ENCODE data around the gene KRTAP15-1. TPM values are rescaled to one million over a fixed set of nuclear protein-coding genes. Genes with fewer than 3 reads are reported as not detected.

The KRTAP15-1 gene
- total RNA-seq, 2 experiments from 2014 or later = not detected

- Mint-ChIP-seq H3K9me3 (peaks cover 4% of the 10 kb centered on the region), H3K27me3 (no peaks in the 10 kb centered on the region), H3K4me1 (ENCODE audit: low read depth) (no peaks in the 10 kb centered on the region), H3K27ac (no peak overlapping the region), H3K4me3 (no peak overlapping the region), H3K36me3 (ENCODE audit: low read depth) (no peaks in the 10 kb centered on the region)
- DNase-seq = no peak
- ChIA-PET POLR2A (no interaction called here), CTCF (no interaction called here)
- ATAC-seq = no peak
- no peak for TF ChIP-seq CTCF (IDR thresholded peaks at IDR 0.05)
- intact Hi-C loops (cut with micrococcal nuclease) = no loop called here
These were observed 46.1 kb downstream of the KRTAP15-1 start for GRCh38 chr21:30486180-30486579.

- intact Hi-C loops (cut with micrococcal nuclease) = no loop called here
- H3K27me3 Mint-ChIP-seq = no peaks in the 10 kb centered on the region
- no peak for TF ChIP-seq CTCF (IDR thresholded peaks at IDR 0.05)
- DNase-seq (no peak), ATAC-seq (no peak)
- no peak within 1 kb of the TSS for H3K4me3 Mint-ChIP-seq
- H3K4me1 Mint-ChIP-seq (ENCODE audit: low read depth) = no peaks in the 10 kb centered on the region
- ChIA-PET POLR2A (no interaction called here), CTCF (no interaction called here)
- no peak within 1 kb of the TSS for H3K27ac Mint-ChIP-seq
- H3K36me3 Mint-ChIP-seq (ENCODE audit: low read depth) = no peaks in the 10 kb centered on the region
- peaks cover 4% of the 10 kb centered on the region for H3K9me3 Mint-ChIP-seq
These were observed 47.3 kb downstream of the KRTAP15-1 start, which contains the start of gene KRTAP19-2 for GRCh38 chr21:30487336-30487735. Gene KRTAP19-2 (minus strand): TSS chr21:30487436. CDS start chr21:30487348, 88 bp downstream.

Other genes with a start within 250 kb of the KRTAP15-1 start
- not detected for gene CLDN8, start 224.2 kb upstream of the KRTAP15-1 start, total RNA-seq
- not detected for gene KRTAP24-1, start 157.3 kb upstream of the KRTAP15-1 start, total RNA-seq
- not detected for gene KRTAP25-1, start 150.8 kb upstream of the KRTAP15-1 start, total RNA-seq
- gene KRTAP26-1, start 120.0 kb upstream of the KRTAP15-1 start, total RNA-seq = not detected
- gene KRTAP27-1, start 102.6 kb upstream of the KRTAP15-1 start, total RNA-seq = not detected
- not detected for gene KRTAP23-1, start 91.7 kb upstream of the KRTAP15-1 start, total RNA-seq
- not detected for gene KRTAP13-2, start 68.0 kb upstream of the KRTAP15-1 start, total RNA-seq
- gene KRTAP13-1, start 44.2 kb upstream of the KRTAP15-1 start, total RNA-seq = not detected
- not detected for gene KRTAP13-3, start 14.3 kb upstream of the KRTAP15-1 start, total RNA-seq
- gene KRTAP13-4, start 10.1 kb upstream of the KRTAP15-1 start, total RNA-seq = not detected
- not detected for gene KRTAP19-1, start 40.1 kb downstream of the KRTAP15-1 start, total RNA-seq
- gene KRTAP19-2, start 47.2 kb downstream of the KRTAP15-1 start, total RNA-seq = not detected
- not detected for gene KRTAP19-3, start 51.7 kb downstream of the KRTAP15-1 start, total RNA-seq
- not detected for gene KRTAP19-4, start 56.9 kb downstream of the KRTAP15-1 start, total RNA-seq
- not detected for gene KRTAP19-5, start 61.9 kb downstream of the KRTAP15-1 start, total RNA-seq
- gene KRTAP19-6, start 101.6 kb downstream of the KRTAP15-1 start, total RNA-seq = not detected
- gene KRTAP19-7, start 121.0 kb downstream of the KRTAP15-1 start, total RNA-seq = not detected
- gene KRTAP22-2, start 150.1 kb downstream of the KRTAP15-1 start, total RNA-seq = not detected
- not detected for gene KRTAP6-3, start 152.2 kb downstream of the KRTAP15-1 start, total RNA-seq
- not detected for gene KRTAP6-2, start 158.6 kb downstream of the KRTAP15-1 start, total RNA-seq
- not detected for gene KRTAP22-1, start 160.8 kb downstream of the KRTAP15-1 start, total RNA-seq
- gene KRTAP6-1, start 173.7 kb downstream of the KRTAP15-1 start, total RNA-seq = not detected
- gene KRTAP20-1, start 176.2 kb downstream of the KRTAP15-1 start, total RNA-seq = not detected
- gene KRTAP20-4, start 180.4 kb downstream of the KRTAP15-1 start, total RNA-seq = not detected
- gene KRTAP20-2, start 194.9 kb downstream of the KRTAP15-1 start, total RNA-seq = not detected
- not detected for gene KRTAP20-3, start 202.6 kb downstream of the KRTAP15-1 start, total RNA-seq

All from activated CD8-positive, alpha-beta T cell treated with anti-CD3 and anti-CD28 coated beads for 36 hours (primary cell).